Choroid plexus epithelial cell (primary cell): Measurements from ENCODE around the gene ABLIM1.

ENCODE experiments used
- DNase-seq: peaks from one replicate; pipeline ENCODE4 v3.0.0-alpha.2; 2010; ENCODE audit warnings: low read depth
- H3K4me3 ChIP-seq: 2 replicates; pipeline ENCODE4 v1.5.1; 2011; ENCODE audit warnings: low read depth, mild to moderate bottlenecking, control low read depth, low read length, moderate library complexity
- TF ChIP-seq, protein P1 (sequence below): conservative IDR thresholded peaks from 2 replicates; pipeline ENCODE4 v1.5.1; 2011; ENCODE audit warnings: low read depth, mild to moderate bottlenecking, control low read depth, inconsistent platforms, low read length, moderate library complexity

The ABLIM1 gene

DNA sequence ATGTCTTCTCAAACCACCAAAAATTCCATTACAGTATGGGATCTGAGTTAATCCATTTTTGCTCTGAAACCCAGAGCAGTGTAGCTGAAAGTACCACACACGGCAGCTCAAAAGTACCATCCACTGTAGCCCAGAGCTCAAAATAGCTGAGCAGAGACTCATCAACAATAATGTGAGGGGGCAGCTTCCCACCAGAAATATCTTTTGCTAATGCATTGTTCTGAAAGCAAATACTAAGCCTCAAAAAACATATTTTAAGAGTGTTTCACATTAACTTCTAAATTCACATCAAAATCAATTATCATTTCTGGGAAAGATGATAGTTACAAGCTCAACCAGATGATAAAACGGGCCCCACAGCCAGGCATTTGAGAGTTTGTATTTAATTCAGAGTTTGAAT is 73.7 kb downstream of the ABLIM1 start:
- DNase-seq = no peak
- TF ChIP-seq, protein P1, sequence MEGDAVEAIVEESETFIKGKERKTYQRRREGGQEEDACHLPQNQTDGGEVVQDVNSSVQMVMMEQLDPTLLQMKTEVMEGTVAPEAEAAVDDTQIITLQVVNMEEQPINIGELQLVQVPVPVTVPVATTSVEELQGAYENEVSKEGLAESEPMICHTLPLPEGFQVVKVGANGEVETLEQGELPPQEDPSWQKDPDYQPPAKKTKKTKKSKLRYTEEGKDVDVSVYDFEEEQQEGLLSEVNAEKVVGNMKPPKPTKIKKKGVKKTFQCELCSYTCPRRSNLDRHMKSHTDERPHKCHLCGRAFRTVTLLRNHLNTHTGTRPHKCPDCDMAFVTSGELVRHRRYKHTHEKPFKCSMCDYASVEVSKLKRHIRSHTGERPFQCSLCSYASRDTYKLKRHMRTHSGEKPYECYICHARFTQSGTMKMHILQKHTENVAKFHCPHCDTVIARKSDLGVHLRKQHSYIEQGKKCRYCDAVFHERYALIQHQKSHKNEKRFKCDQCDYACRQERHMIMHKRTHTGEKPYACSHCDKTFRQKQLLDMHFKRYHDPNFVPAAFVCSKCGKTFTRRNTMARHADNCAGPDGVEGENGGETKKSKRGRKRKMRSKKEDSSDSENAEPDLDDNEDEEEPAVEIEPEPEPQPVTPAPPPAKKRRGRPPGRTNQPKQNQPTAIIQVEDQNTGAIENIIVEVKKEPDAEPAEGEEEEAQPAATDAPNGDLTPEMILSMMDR = no peak
- H3K4me3 ChIP-seq = no peak overlapping the region

DNA sequence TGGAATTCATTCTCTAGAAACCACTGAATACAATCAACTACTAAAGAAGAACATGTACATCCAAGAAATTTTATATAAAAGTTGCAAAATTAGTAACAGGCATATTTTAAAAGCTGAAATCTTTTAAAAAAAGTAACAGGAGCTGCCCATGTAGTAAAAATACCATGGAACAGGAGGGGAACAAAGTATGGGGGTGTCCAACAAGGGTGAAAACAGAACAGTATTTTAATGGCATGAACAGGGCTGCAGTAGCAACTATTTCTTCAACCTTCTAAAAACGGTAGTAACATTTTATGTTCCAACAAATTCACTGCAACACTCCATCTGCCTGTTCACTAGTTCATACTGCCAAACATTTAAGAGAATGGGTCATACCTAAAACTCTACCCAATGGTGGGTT is 77.0 kb downstream of the ABLIM1 start:
- DNase-seq = no peak
- TF ChIP-seq, protein P1 = no peak
- no peak overlapping the region for H3K4me3 ChIP-seq

DNA sequence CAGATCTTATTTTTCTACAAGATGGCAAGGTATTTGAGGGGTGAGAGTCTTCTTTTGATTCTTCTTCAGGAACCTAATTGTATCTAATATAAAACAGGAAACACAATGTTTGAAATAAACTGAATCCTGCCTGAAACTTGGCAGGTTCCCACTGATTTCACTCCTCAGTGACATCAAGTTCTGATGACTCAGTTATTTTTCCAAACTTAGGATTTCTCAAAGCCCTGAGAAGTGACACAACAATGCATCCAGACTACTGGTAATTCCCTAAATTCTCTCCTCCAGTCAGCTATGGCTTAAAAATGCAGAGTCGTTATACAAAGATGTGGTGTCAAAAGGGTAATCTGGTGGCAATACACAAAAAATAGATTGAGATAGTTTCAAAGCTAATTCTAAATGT is 80.9 kb downstream of the ABLIM1 start:
- DNase-seq = peak; percentile 71
- H3K4me3 ChIP-seq = no peak overlapping the region
- TF ChIP-seq, protein P1 = no peak

DNA sequence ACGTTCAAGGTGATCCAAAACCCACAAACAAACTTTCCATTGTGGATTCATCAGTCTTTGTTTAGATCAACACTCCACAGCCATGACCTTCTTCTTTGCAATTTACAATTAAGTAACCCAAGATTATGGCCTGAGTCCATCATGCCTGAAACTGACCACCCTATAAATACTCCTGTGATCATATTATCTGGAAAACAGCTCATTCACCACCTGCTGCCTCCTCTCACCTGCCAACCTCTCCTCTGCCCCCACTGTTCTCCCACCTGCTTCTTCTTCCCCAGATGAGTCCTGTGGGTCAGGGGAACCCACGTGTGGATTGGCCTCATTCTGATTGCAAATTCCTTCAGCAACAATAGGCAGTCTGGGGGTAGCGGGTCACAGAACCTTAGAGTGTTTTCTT is 81.4 kb downstream of the ABLIM1 start:
- TF ChIP-seq, protein P1 = no peak
- H3K4me3 ChIP-seq = no peak overlapping the region
- DNase-seq = no peak

DNA sequence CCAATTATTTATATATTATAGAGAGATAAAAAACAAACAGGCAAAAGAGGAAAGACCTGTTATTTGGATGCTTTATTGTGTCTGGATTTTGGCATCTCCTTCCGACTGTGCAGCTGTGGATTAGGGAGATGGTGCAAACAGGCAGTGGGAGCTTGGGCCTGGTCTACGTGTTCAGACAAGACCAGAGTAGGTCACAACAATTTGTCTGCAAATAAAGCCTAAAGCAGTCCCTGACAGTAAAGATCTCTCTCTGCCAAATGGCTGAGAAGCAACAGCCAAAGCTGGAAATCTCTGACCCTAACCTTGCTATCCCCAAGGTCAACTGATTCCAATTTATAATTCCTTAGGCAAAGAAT is 82.0 kb downstream of the ABLIM1 start:
- DNase-seq = no peak
- TF ChIP-seq, protein P1 = no peak
- H3K4me3 ChIP-seq = no peak overlapping the region

DNA sequence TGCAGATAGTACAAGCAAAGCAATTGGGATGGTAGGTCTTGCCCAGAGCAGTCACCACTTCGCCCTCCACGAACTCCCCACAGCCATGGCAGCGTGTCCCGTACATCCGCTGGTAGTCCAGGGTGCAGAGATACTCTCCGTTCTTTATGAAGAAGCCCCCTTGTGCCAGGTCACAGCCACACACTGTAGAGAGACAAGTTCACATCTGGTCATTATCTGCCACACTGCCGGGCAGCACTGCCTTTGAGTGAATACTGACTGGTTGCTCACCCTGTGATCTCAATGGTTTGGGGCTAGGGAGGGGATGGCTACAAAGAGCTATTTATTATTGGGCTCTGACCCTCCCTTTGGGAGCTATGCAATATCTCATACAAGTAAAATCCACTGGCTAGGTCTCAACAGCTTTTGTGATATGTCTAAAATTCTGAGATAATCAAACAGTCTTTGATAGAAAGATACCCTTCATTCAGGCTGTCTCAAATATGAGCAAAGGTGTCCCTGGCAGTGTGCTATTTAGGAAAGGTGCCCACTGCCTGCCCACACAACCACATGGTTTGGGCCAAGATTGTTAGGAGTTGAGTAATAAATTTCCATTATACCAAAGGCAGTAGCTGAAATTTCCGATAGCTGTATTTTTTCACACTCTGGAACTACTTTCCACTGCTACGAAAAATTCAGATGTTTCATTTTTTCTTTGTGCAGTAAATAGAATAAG is 82.5 kb downstream of the ABLIM1 start:
- DNase-seq = no peak
- TF ChIP-seq, protein P1 = no peak
- no peak overlapping the region for H3K4me3 ChIP-seq

DNA sequence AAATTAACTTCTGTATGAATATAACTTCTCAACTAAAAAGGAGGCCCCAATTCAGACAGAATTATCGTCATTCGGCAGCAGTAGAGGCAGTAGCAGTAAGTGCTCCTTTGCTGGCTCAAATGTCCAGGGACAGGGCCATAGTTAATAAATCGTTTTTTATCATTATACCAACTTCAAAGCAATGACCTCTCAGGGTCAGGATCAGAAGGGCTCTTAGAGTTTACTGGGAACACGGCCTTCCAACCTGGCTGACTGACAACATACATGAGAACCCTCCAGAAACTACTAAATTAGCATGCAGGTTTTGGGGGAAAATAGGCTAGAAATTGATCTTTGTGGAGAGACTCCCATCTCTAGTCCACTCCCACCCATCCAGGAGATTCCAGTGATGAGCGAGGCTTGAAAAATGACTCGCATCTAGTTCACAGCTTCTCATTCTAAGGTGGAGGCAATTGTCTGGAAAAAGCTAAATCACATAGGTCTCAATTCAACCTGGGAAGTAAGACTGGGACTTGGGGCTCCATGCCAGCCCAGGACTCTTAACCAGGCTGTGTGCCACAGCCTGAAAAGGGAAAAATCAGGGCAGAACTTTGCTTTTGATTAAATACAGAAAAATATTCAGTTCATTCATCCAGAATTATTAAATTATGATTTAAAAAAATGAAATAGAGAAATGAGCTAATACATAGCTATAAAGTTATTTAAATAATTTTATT is 84.6 kb downstream of the ABLIM1 start:
- no peak for DNase-seq
- TF ChIP-seq, protein P1 = no peak
- no peak overlapping the region for H3K4me3 ChIP-seq
